Measurements from ENCODE around the gene CCL5. TPM values are rescaled to one million over a fixed set of nuclear protein-coding genes. Genes with fewer than 3 reads are reported as not detected.

CCL5 gene
- polyA plus RNA-seq: 0.37 to 0.46 TPM (median 0.46 TPM) in 3 replicates
- not detected for polyA plus RNA-seq (2011; ENCODE audit: low read depth)
- polyA plus RNA-seq (2011; cell fraction: cytosol; rRNA removed): 1.0 and 2.0 TPM in 2 replicates
- 0.31 and 0.75 TPM in 2 replicates for polyA plus RNA-seq (2011; cell fraction: nucleus; rRNA removed)
- polyA plus RNA-seq (2012; ENCODE audit: low replicate concordance): 0.23 and 0.35 TPM in 2 replicates
- polyA minus RNA-seq: 0.64 TPM in 1 of 3 replicates, not detected in the others
- polyA minus RNA-seq (2011; cell fraction: cytosol; rRNA and poly(A)+ RNA removed): not detected
- 0.32 TPM in 1 of 2 replicates, not detected in the other for polyA minus RNA-seq (2011; cell fraction: nucleus; rRNA and poly(A)+ RNA removed)

DNA sequence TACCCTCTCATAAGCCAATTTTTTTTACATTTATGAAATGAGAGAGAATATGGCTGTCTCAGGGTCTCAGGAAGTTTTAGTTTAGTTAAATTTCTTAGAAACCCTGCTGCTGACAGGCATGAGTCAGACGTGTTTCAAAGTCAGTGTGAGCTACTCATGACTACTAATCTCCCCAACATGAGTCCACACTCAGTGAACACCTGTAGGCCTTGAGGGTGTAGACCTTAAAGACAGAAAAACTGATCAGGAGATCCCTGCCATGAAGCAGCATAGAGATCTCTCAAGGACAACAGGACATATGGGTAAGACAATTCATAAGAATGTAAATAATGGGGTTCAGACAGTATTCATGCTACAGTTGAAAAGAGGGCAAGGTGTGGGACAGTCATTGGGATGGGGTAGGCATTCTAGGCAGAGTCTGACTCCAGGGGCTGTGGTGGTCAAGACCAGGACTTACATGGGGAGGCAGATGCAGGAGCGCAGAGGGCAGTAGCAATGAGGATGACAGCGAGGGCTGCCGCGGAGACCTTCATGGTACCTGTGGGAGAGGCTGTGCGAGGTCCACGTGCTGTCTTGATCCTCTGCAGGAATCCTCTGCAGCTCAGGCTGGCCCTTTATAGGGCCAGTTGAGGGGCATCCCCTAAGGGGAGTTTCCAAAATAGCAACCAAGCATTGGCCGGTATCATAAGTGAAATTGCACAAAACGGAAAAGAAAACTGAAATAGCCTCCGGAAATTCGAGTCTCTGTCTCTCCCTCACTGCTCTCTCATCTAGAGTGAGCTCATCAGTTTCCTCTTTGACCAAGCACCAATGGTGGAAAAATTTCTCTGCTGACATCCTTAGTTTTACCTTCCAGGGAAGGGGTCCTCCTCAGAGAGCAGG, at the start of gene CCL5:
TSS of gene CCL5 (minus strand) at position 588 of the 882 bp plus-strand sequence.
- H3K27me3 ChIP-seq (ENCODE audit: control insufficient read depth, extremely low read depth, insufficient read depth, low read length): no peaks in the 10 kb centered on the region
- no peaks in the 10 kb centered on the region for H3K9me3 ChIP-seq (ENCODE audit: control insufficient read depth, low read depth, low read length)
- H3K9ac ChIP-seq (ENCODE audit: control insufficient read depth, extremely low read depth, insufficient read depth, low read length): no peak within 1 kb of the TSS
- no peak within 1 kb of the TSS for H3K4me2 ChIP-seq (ENCODE audit: control insufficient read depth, extremely low read depth, insufficient read depth, low read depth, low read length)
- dilution Hi-C loops (cut with MboI; ENCODE audit: extremely low pct_ligation_motif_present, low sequenced_read_pairs): no loop called here
- TF ChIP-seq EZH2 (IDR thresholded peaks at IDR 0.05; ENCODE audit: low read length): no peak
- TF ChIP-seq, protein P1, sequence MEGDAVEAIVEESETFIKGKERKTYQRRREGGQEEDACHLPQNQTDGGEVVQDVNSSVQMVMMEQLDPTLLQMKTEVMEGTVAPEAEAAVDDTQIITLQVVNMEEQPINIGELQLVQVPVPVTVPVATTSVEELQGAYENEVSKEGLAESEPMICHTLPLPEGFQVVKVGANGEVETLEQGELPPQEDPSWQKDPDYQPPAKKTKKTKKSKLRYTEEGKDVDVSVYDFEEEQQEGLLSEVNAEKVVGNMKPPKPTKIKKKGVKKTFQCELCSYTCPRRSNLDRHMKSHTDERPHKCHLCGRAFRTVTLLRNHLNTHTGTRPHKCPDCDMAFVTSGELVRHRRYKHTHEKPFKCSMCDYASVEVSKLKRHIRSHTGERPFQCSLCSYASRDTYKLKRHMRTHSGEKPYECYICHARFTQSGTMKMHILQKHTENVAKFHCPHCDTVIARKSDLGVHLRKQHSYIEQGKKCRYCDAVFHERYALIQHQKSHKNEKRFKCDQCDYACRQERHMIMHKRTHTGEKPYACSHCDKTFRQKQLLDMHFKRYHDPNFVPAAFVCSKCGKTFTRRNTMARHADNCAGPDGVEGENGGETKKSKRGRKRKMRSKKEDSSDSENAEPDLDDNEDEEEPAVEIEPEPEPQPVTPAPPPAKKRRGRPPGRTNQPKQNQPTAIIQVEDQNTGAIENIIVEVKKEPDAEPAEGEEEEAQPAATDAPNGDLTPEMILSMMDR (optimal IDR thresholded peaks at IDR 0.05 in 1 of 3, IDR thresholded peaks at IDR 0.05 in 1 of 3, conservative IDR thresholded peaks at IDR 0.05 in 1 of 3; ENCODE audit: extremely low read depth in 1 of 3, insufficient read depth in 2 of 3, low read length in 3 of 3): no peak
- H3K27ac ChIP-seq (ENCODE audit: control insufficient read depth, insufficient read depth, low read length): no peak within 1 kb of the TSS
- H3K36me3 ChIP-seq (ENCODE audit: control insufficient read depth in 2 of 2, extremely low read depth in 1 of 2, insufficient read depth in 2 of 2, low read length in 2 of 2): no peaks in the 10 kb centered on the region
- H2AFZ ChIP-seq (ENCODE audit: control insufficient read depth, low read length): no peak within 1 kb of the TSS
- no peak for DNase-seq (ENCODE audit: low read depth, low spot score)
- no peak for FAIRE-seq
- no peaks in the 10 kb centered on the region for H3K79me2 ChIP-seq (ENCODE audit: control insufficient read depth, insufficient read depth, low read length)
- no peaks in the 10 kb centered on the region for H3K9me1 ChIP-seq (ENCODE audit: control insufficient read depth, extremely low read depth, insufficient read depth, low read length)
- peaks cover 5% of the 10 kb centered on the region for H3K4me1 ChIP-seq (ENCODE audit: control insufficient read depth, extremely low read depth, insufficient read depth, low read length)
- no peak within 1 kb of the TSS for H3K4me3 ChIP-seq (ENCODE audit: control insufficient read depth in 2 of 3, extremely low read depth in 1 of 3, insufficient read depth in 2 of 3, low read depth in 1 of 3, low read length in 3 of 3)
- H4K20me1 ChIP-seq (ENCODE audit: control insufficient read depth, extremely low read depth, insufficient read depth, low read length): no peaks in the 10 kb centered on the region

DNA sequence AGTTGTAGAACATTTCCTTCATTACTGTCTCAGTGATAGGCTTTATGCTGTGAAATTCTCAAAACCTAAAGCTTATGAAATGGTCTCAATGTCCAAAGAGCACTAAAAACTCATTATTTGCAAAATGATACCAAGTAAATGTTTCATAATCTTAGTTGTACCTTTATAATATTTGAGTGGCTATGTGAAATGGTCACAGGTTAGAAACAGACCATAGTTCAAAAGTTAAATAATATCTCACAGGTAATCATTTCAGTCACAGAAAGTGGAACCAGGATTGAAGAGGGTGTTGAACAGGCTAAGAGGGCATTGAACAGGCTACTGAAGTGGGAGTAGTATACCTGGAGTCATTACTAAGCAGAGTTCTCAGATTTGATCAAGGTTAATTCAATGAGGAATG, 47.6 kb upstream of the CCL5 start:
- Histone ChIP-seq H3K9me3 (ENCODE audit: control insufficient read depth, low read depth, low read length) (no peaks in the 10 kb centered on the region), H3K4me3 (ENCODE audit: control insufficient read depth in 2 of 3, extremely low read depth in 1 of 3, insufficient read depth in 2 of 3, low read depth in 1 of 3, low read length in 3 of 3) (no peak overlapping the region), H3K36me3 (ENCODE audit: control insufficient read depth in 2 of 2, extremely low read depth in 1 of 2, insufficient read depth in 2 of 2, low read length in 2 of 2) (no peaks in the 10 kb centered on the region), H3K4me2 (ENCODE audit: control insufficient read depth, extremely low read depth, insufficient read depth, low read depth, low read length) (no peak overlapping the region), H4K20me1 (ENCODE audit: control insufficient read depth, extremely low read depth, insufficient read depth, low read length) (no peaks in the 10 kb centered on the region), H3K27me3 (ENCODE audit: control insufficient read depth, extremely low read depth, insufficient read depth, low read length) (no peaks in the 10 kb centered on the region), H3K4me1 (ENCODE audit: control insufficient read depth, extremely low read depth, insufficient read depth, low read length) (peaks cover 3% of the 10 kb centered on the region), H3K79me2 (ENCODE audit: control insufficient read depth, insufficient read depth, low read length) (no peaks in the 10 kb centered on the region), H2AFZ (ENCODE audit: control insufficient read depth, low read length) (no peak overlapping the region), H3K27ac (ENCODE audit: control insufficient read depth, insufficient read depth, low read length) (no peak overlapping the region), H3K9me1 (ENCODE audit: control insufficient read depth, extremely low read depth, insufficient read depth, low read length) (no peaks in the 10 kb centered on the region), H3K9ac (ENCODE audit: control insufficient read depth, extremely low read depth, insufficient read depth, low read length) (no peak overlapping the region)
- dilution Hi-C loops (cut with MboI; ENCODE audit: extremely low pct_ligation_motif_present, low sequenced_read_pairs): no loop called here
- FAIRE-seq: no peak
- TF ChIP-seq EZH2 (IDR thresholded peaks at IDR 0.05; ENCODE audit: low read length): no peak
- TF ChIP-seq, protein P1 (optimal IDR thresholded peaks at IDR 0.05 in 1 of 3, IDR thresholded peaks at IDR 0.05 in 1 of 3, conservative IDR thresholded peaks at IDR 0.05 in 1 of 3; ENCODE audit: extremely low read depth in 1 of 3, insufficient read depth in 2 of 3, low read length in 3 of 3): no peak
- DNase-seq (ENCODE audit: low read depth, low spot score): no peak
